ENCODE results near the gene SLC11A1.

DNA sequence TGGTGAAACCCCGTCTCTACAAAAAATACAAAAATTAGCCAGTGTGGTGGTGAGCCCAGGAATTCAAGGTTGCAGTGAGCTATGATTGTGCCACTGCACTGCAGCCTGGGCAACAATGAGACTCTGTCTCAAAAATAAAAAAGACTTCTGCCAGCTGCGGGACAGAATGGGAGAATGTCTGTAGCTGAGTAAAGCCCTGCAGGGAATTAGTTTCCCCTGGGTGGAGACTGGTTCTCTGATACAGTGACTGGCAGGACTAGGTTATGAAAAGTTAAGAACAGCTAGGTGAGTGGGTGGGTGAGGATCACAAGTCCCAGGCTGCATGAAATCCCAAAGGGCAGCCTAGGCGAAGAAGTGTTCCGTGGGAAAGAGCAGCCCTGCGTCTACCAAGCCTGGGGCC lies 39.2 kb upstream of the SLC11A1 start:
- TF ChIP-seq, protein P1, sequence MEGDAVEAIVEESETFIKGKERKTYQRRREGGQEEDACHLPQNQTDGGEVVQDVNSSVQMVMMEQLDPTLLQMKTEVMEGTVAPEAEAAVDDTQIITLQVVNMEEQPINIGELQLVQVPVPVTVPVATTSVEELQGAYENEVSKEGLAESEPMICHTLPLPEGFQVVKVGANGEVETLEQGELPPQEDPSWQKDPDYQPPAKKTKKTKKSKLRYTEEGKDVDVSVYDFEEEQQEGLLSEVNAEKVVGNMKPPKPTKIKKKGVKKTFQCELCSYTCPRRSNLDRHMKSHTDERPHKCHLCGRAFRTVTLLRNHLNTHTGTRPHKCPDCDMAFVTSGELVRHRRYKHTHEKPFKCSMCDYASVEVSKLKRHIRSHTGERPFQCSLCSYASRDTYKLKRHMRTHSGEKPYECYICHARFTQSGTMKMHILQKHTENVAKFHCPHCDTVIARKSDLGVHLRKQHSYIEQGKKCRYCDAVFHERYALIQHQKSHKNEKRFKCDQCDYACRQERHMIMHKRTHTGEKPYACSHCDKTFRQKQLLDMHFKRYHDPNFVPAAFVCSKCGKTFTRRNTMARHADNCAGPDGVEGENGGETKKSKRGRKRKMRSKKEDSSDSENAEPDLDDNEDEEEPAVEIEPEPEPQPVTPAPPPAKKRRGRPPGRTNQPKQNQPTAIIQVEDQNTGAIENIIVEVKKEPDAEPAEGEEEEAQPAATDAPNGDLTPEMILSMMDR (IDR thresholded peaks at IDR 0.05) = no peak
- no peak for TF ChIP-seq POLR2A (IDR thresholded peaks at IDR 0.05)
- no peak for TF ChIP-seq EP300 (IDR thresholded peaks at IDR 0.05)
- TF ChIP-seq POLR2AphosphoS5 (IDR thresholded peaks at IDR 0.05) = no peak

Data from upper lobe of left lung (tissue), 4 donors.